Transverse colon (tissue), 3 donors: Measurements from ENCODE around the gene OTUD7B.

ENCODE experiments used
- CTCF ChIP-seq, 5 experiments: fragments of 200-600 bp in 3 of 5; fragments of 450-650 bp in 2 of 5; sonication (generic) in 3 of 5; IDR thresholded peaks; 1 replicate in 2 of 5; 2 replicates in 3 of 5; pipeline ENCODE4 v1.5.1; 2016 to 2017; ENCODE audit warnings: antibody characterized with exemption in 5 of 5, inconsistent platforms in 3 of 5, mild to moderate bottlenecking in 2 of 5, moderate library complexity in 1 of 5
- EP300 ChIP-seq: sonication (generic); formaldehyde crosslinking; IDR thresholded peaks from one replicate; pipeline ENCODE4 v1.6.1; 2017; ENCODE audit warnings: antibody characterized with exemption, low read depth
- POLR2A ChIP-seq: fragments of 450-650 bp; IDR thresholded peaks from one replicate; pipeline ENCODE4 v1.6.1; 2016; ENCODE audit warnings: antibody characterized with exemption, mild to moderate bottlenecking, moderate library complexity

- TF ChIP-seq CTCF (IDR thresholded peaks at IDR 0.05) (no peak), POLR2A (no peak), EP300 (no peak)
Observed at GRCh38 chr1:149903836-149904491, 106.6 kb downstream of the OTUD7B start.
